Measurements from ENCODE around the gene RNPS1. TPM values are rescaled to one million over a fixed set of nuclear protein-coding genes. Genes with fewer than 3 reads are reported as not detected.
A peak's percentile ranks its signal among the peaks of the same experiment; 100 is the strongest.

Gene RNPS1
- total RNA-seq, 1 donor: 81.1 TPM

DNA sequence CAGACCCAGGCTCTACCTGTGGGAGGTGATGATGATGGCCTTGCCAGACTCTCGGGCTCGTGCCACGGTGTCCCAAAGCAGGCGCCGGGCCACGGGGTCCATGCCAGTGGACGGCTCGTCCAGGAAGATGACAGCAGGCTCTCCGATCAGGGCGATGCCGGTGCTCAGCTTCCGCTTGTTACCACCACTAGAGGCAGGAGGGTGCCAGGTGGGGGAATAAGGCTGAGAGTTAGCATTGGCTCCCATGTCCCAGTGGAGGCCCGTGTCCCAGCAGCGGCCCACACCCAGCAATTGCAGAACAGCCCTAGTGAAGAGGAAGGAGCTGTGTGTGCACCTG lies 10.3 kb upstream of the RNPS1 start:
- no peaks in the 10 kb centered on the region for H3K9me3 ChIP-seq (ENCODE audit: low read depth, low read length)
- no peaks in the 10 kb centered on the region for H3K36me3 ChIP-seq (ENCODE audit: insufficient read depth, low read length)
- H3K4me1 ChIP-seq (ENCODE audit: insufficient read depth, low read length): no peaks in the 10 kb centered on the region
- no peak overlapping the region for H3K4me3 ChIP-seq (ENCODE audit: insufficient read depth, low read length)
- H3K4me2 ChIP-seq (ENCODE audit: insufficient read depth, low read length): no peak overlapping the region
- no peak overlapping the region for H2AFZ ChIP-seq (ENCODE audit: low read length)
- TF ChIP-seq, protein P1, sequence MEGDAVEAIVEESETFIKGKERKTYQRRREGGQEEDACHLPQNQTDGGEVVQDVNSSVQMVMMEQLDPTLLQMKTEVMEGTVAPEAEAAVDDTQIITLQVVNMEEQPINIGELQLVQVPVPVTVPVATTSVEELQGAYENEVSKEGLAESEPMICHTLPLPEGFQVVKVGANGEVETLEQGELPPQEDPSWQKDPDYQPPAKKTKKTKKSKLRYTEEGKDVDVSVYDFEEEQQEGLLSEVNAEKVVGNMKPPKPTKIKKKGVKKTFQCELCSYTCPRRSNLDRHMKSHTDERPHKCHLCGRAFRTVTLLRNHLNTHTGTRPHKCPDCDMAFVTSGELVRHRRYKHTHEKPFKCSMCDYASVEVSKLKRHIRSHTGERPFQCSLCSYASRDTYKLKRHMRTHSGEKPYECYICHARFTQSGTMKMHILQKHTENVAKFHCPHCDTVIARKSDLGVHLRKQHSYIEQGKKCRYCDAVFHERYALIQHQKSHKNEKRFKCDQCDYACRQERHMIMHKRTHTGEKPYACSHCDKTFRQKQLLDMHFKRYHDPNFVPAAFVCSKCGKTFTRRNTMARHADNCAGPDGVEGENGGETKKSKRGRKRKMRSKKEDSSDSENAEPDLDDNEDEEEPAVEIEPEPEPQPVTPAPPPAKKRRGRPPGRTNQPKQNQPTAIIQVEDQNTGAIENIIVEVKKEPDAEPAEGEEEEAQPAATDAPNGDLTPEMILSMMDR (IDR thresholded peaks at IDR 0.05; ENCODE audit: extremely low read depth, low read depth, low read length): peak; percentile 7
- H4K20me1 ChIP-seq (ENCODE audit: insufficient read depth, low read length): no peaks in the 10 kb centered on the region
- peaks cover 35% of the 10 kb centered on the region for H3K27me3 ChIP-seq (ENCODE audit: insufficient read depth, low read length)
- H3K27ac ChIP-seq (ENCODE audit: low read depth, low read length): no peak overlapping the region
- DNase-seq (ENCODE audit: insufficient read length, low spot score, missing footprints): peak; percentile 82
- H3K79me2 ChIP-seq (ENCODE audit: insufficient read depth, low read length): no peaks in the 10 kb centered on the region

GRCh38 chr16:2277466-2278271 lies 9.7 kb upstream of the RNPS1 start:
- Histone ChIP-seq H3K9me3 (ENCODE audit: low read depth, low read length) (no peaks in the 10 kb centered on the region), H3K4me1 (ENCODE audit: insufficient read depth, low read length) (no peaks in the 10 kb centered on the region)

GRCh38 chr16:2276368-2277195 lies 8.7 kb upstream of the RNPS1 start:
- Histone ChIP-seq H3K4me2 (ENCODE audit: insufficient read depth, low read length) (no peak overlapping the region), H4K20me1 (ENCODE audit: insufficient read depth, low read length) (no peaks in the 10 kb centered on the region), H3K27me3 (ENCODE audit: insufficient read depth, low read length) (peaks cover 35% of the 10 kb centered on the region), H3K4me3 (ENCODE audit: insufficient read depth, low read length) (no peak overlapping the region), H3K4me1 (ENCODE audit: insufficient read depth, low read length) (no peaks in the 10 kb centered on the region), H2AFZ (ENCODE audit: low read length) (no peak overlapping the region), H3K9me3 (ENCODE audit: low read depth, low read length) (no peaks in the 10 kb centered on the region), H3K27ac (ENCODE audit: low read depth, low read length) (no peak overlapping the region), H3K36me3 (ENCODE audit: insufficient read depth, low read length) (no peaks in the 10 kb centered on the region), H3K79me2 (ENCODE audit: insufficient read depth, low read length) (no peaks in the 10 kb centered on the region)
- TF ChIP-seq, protein P1 (IDR thresholded peaks at IDR 0.05; ENCODE audit: extremely low read depth, low read depth, low read length): no peak
- DNase-seq (ENCODE audit: insufficient read length, low spot score, missing footprints): peak; percentile 87

More at GRCh38 chr16:2277466-2278271, 9.7 kb upstream of the RNPS1 start:
- Histone ChIP-seq H3K4me3 (ENCODE audit: insufficient read depth, low read length) (no peak overlapping the region), H3K27ac (ENCODE audit: low read depth, low read length) (no peak overlapping the region), H4K20me1 (ENCODE audit: insufficient read depth, low read length) (no peaks in the 10 kb centered on the region), H3K27me3 (ENCODE audit: insufficient read depth, low read length) (peaks cover 35% of the 10 kb centered on the region), H2AFZ (ENCODE audit: low read length) (no peak overlapping the region), H3K4me2 (ENCODE audit: insufficient read depth, low read length) (no peak overlapping the region), H3K79me2 (ENCODE audit: insufficient read depth, low read length) (no peaks in the 10 kb centered on the region), H3K36me3 (ENCODE audit: insufficient read depth, low read length) (no peaks in the 10 kb centered on the region)
- DNase-seq (ENCODE audit: insufficient read length, low spot score, missing footprints): peak; percentile 23
- TF ChIP-seq, protein P1 (IDR thresholded peaks at IDR 0.05; ENCODE audit: extremely low read depth, low read depth, low read length): no peak

Measured in osteoblast (primary cell).